GM21529 (cell line): Measurements from ENCODE around the gene OR2V2.
A peak's percentile ranks its signal among the peaks of the same experiment; 100 is the strongest.
"Not testable (repeated sequence)": the region's sequence is repeated elsewhere in the genome, so short reads cannot be mapped to it uniquely, and the experiment has no call there.

Experiments used
- ATAC-seq: cut with Tn5 transposase; IDR thresholded peaks from one replicate; pipeline ENCODE4 v1.9.1; 2021; ENCODE audit not compliant: unreplicated experiment

OR2V2 gene

GRCh38 chr5:181142054-181142453 lies 5.3 kb upstream of the OR2V2 start:
- no peak for ATAC-seq

GRCh38 chr5:181145133-181145532 lies 2.3 kb upstream of the OR2V2 start:
- no peak for ATAC-seq

- ATAC-seq = no peak
Measured at GRCh38 chr5:181149355-181149754, 2.0 kb downstream of the OR2V2 start.

- ATAC-seq = no peak
Measured at GRCh38 chr5:181149806-181150733, 2.7 kb downstream of the OR2V2 start.

GRCh38 chr5:181151146-181151545 lies 3.8 kb downstream of the OR2V2 start:
- ATAC-seq = no peak

DNA sequence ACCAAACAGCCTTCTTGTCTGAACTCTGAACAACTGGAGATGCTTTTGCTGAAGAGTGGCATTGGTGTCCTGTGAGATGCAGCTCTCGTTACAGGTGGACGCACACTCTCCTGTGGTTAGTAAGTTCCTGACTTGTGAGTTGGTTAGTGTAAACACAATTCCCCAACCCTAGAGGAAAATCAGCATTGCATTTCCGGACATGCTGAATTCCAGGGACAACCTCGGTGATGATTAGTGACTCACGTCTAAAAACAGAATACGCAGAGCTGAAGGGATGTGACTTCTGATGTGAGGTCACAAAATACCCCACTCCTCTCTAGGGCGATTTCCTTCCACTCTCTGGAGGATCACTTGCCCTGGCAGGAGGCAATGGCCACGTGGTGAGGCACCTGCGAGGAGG lies 5.0 kb downstream of the OR2V2 start:
- no peak for ATAC-seq

- ATAC-seq = no peak
Measured at GRCh38 chr5:181153814-181154213, 6.4 kb downstream of the OR2V2 start.

GRCh38 chr5:181156758-181157157 lies 9.4 kb downstream of the OR2V2 start:
- no peak for ATAC-seq

GRCh38 chr5:181158869-181159268 lies 11.5 kb downstream of the OR2V2 start:
- ATAC-seq = no peak

DNA sequence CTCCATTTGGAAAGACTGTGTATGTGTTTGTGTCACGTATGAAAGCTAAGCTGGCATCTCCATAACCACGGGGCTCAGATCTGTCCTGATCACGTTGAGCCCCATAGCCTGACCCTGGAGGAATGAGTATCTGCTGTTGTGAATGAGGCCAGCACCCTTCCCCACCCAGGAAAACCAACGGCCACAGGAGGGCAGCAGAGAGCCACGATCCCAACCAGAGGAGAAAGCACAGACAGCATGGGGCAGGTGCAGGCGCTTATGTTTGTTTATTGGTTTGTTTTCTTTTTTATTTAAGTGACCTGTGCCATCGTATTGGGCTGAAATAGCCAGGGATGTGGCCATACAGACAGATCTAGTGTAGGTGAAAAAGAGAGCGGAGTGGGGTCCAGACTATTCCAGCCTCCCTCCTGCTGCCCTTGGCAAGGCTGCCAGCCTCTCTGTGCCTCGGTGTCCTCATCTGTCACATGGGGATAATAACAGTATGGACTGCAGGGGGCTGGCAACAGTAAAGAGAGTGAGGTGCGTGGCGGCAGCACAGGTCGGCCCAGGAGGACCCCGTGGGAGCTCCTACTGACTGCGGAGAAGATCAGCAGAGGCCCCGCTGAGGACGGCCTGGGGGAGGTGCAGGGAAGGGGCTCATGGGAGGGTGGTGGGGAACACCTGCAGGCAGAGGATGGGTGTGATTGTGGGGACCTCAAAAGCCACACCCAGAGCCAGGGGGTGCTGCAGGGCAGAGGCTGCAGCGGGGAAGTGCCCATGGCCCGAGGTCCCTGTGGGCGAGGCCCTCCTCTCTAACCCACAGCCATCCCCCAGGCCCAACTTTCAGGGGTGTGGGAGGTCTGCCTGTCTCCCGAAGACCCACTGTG lies 12.1 kb downstream of the OR2V2 start:
- ATAC-seq = peak; percentile 76

- peak; percentile 38 for ATAC-seq
Measured at GRCh38 chr5:181160152-181160754, 12.9 kb downstream of the OR2V2 start.

DNA sequence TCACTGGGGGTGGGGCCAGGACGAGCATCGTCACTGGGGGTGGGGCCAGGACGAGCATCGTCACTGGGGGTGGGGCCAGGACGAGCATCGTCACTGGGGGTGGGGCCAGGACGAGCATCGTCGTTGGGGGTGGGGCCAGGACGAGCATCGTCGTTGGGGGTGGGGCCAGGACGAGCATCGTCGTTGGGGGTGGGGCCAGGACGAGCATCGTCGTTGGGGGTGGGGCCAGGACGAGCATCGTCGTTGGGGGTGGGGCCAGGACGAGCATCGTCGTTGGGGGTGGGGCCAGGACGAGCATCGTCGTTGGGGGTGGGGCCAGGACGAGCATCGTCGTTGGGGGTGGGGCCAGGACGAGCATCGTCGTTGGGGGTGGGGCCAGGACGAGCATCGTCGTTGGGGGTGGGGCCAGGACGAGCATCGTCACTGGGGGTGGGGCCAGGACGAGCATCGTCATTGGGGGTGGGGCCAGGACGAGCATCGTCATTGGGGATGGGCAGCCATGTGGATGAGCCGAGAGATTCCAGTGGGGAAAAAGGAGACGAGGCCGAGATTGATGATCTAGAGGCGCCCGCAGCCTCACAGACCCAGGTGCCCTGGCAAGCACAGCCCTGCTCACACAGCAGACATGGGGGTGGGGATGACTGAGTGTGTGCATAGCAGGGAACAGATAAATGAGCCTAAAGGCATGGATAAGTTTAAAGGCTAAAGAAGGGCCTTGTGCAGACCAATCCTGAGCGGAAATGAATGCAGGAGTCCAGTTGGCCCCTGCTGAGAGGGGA lies 13.6 kb downstream of the OR2V2 start:
- ATAC-seq = not testable (repeated sequence)

DNA sequence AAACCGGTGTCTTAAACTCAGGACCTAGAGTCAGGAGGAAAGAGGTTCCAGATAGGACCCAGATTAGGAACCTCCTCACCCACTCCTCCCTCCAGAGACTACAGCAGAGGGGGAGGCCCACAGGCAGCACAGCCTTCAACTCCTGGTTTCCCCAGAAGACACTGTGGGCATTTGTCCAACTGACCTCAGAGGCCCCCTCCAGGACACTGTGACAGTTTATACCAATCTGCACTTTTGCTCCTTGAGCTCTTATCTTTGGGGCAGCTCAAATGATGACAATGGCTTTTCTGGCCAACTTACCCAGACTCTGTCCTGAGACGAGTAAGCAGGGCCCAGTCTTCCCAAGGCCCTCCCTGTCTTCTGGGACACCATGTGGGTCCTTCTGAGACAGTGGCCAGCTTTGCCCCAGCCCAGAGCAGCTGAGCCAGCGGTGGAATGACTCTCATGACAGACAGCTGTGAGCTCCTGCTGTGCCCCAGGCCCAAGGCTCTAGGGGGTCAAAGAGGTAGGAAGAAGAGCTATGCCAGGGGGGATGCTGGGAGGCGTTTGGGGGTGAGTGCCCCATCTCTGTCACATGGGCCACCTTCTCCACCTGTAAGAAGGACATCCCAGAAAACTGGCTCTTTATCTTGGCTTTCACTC lies 14.3 kb downstream of the OR2V2 start:
- no peak for ATAC-seq

GRCh38 chr5:181163487-181164075 lies 16.2 kb downstream of the OR2V2 start:
- no peak for ATAC-seq

DNA sequence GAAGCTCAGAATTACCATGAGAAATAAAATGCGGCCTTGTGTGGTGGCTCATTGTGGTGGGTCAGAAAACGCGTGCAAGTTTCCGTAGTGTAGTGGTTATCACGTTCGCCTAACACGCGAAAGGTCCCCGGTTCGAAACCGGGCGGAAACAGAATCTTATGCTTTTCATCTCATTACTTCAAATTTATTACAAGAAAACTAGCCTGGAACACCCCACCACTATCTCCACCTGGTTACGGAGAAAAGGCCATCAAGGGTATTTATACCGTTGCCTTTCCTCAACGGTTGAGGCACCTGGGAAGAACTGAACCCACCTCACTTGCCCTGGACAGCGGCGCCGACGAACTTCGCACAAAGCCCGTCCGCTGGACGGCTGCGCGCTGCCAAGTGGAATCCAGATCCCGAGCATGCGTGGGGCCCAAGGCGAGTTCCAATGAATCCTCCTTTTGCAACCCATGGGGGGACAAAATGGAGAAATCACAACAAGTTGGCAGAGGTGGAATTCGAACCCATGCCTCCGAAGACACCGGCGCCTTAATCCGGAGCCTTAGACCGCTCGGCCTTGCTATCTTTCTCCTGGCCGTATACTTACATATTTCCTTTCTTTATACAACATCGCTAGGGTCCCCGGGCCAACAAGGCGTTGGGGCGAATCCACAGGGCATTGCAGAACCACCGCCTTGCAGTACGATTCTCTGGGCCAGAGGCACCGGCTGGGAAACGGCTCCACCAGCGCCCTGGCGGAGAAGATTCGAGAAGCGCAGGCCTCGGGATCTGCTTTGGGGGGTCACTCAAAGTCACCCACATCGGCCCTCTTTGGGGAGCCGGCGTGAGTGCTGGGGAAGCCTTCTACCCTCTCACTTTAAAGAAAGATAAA lies 16.9 kb downstream of the OR2V2 start:
- ATAC-seq = no peak

DNA sequence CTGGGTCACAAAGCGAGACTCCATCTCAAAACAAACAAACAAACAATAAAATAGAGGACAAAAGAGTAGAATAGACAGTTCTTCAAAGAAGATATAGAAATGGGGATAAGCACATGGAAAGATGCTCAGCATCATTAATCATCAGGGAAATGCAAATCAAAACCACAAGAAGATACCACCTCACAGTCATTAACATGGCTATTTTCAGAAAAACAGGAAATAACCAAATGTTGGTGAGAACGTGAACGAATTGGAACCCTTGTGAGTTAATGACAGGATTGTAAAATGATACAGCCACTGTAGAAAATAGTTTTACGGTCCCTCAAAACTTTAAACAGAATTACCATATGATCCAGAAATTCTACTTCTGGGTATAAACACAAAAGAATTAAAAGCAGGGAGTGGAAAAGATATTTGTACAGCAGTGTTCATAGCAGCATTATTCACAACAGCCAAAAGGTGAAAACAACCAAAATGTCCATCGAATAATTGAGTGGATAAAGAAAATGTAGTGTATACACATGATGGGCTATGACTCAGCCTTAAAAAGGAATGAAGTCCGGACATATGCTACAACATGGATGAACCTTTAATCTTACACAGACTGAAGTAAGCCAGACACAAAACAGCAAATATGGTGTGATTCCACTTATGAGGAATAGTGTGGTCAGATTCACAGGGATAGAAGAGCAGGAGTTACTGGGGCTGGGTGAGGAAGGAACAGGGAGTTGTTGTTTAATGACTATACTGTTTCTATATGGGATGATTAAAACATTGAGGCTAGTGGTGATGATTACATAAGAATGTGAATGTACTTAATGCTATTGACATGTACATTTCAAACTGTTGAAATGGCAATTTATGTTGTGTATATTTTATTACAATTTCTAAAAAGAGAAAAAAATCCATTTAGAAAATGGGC lies 19.7 kb downstream of the OR2V2 start:
- no peak for ATAC-seq

- ATAC-seq = no peak
Measured at GRCh38 chr5:181167814-181168488, 20.6 kb downstream of the OR2V2 start.
